Measurements from ENCODE around the gene PHF14.

The PHF14 gene

GRCh38 chr7:11212080-11212711 lies 238.5 kb downstream of the PHF14 start:
- peak in 1 of 2 experiments; percentile 37 for DNase-seq

- DNase-seq = no peak
Measured at GRCh38 chr7:11212816-11213215, 239.1 kb downstream of the PHF14 start.

GRCh38 chr7:11213266-11213665 lies 239.6 kb downstream of the PHF14 start:
- DNase-seq = no peak

GRCh38 chr7:11216276-11216675 lies 242.6 kb downstream of the PHF14 start:
- DNase-seq = no peak

GRCh38 chr7:11217848-11218565 lies 244.3 kb downstream of the PHF14 start:
- no peak for DNase-seq

Data from cerebellar nuclear complex (tissue), 1 donor.